Mesenteric fat pad (tissue), 1 donor: ENCODE results near the gene RBP2. TPM values are rescaled to one million over a fixed set of nuclear protein-coding genes. Genes with fewer than 3 reads are reported as not detected.
"Not testable (repeated sequence)": the region's sequence is repeated elsewhere in the genome, so short reads cannot be mapped to it uniquely, and the experiment has no call there.

Source experiments
- DNase-seq: peaks from one replicate; pipeline ENCODE4 v3.0.0-alpha.2; 2020; ENCODE audit warnings: low spot score
- total RNA-seq: library from RNA; stranded (reverse); fragmentation: NEBNext Ultra II Directional; extraction: Animal tissue kit (Norgen Biotek cat#: 25700); gene quantifications from one replicate; pipeline ENCODE4 v1.2.1, GENCODE V29; 2021
- donor health status: DM: yes; HTN: yes; CAD: no.

Gene RBP2
- total RNA-seq, 1 donor from 2014 or later: 5.3 TPM

- DNase-seq: no peak
Observed at GRCh38 chr3:139443186-139443585, 33.1 kb downstream of the RBP2 start.

- no peak for DNase-seq
Observed at GRCh38 chr3:139441656-139442055, 34.7 kb downstream of the RBP2 start.

- no peak for DNase-seq
Observed at GRCh38 chr3:139440639-139441556, 35.4 kb downstream of the RBP2 start.

- no peak for DNase-seq
Observed at GRCh38 chr3:139439278-139439677, 37.0 kb downstream of the RBP2 start.

- DNase-seq: no peak
Observed at GRCh38 chr3:139434764-139435307, 41.5 kb downstream of the RBP2 start.

GRCh38 chr3:139434228-139434627 lies 42.1 kb downstream of the RBP2 start:
- no peak for DNase-seq

GRCh38 chr3:139433089-139433488 lies 43.2 kb downstream of the RBP2 start:
- DNase-seq: no peak

- no peak for DNase-seq
Observed at GRCh38 chr3:139430493-139430892, 45.8 kb downstream of the RBP2 start.

GRCh38 chr3:139427283-139428060 lies 48.8 kb downstream of the RBP2 start:
- no peak for DNase-seq

- no peak for DNase-seq
Observed at GRCh38 chr3:139425745-139426400, 50.4 kb downstream of the RBP2 start.

GRCh38 chr3:139423232-139423631 lies 53.1 kb downstream of the RBP2 start:
- no peak for DNase-seq

- DNase-seq: no peak
Observed at GRCh38 chr3:139421460-139421859, 54.9 kb downstream of the RBP2 start.

- no peak for DNase-seq
Observed at GRCh38 chr3:139421040-139421439, 55.3 kb downstream of the RBP2 start.

- DNase-seq: no peak
Observed at GRCh38 chr3:139418144-139418543, 58.2 kb downstream of the RBP2 start.

GRCh38 chr3:139416275-139416674 lies 60.0 kb downstream of the RBP2 start:
- DNase-seq: no peak

GRCh38 chr3:139414608-139415224 lies 61.6 kb downstream of the RBP2 start:
- no peak for DNase-seq

GRCh38 chr3:139412891-139413290 lies 63.4 kb downstream of the RBP2 start:
- DNase-seq: not testable (repeated sequence)
